Panc1 (cell line): ENCODE data around the gene GAST. TPM values are rescaled to one million over a fixed set of nuclear protein-coding genes. Genes with fewer than 3 reads are reported as not detected.

Experiments
- ATAC-seq: fragments of 200-7000 bp; cut with Tn5 transposase; 2 replicates; pipeline ENCODE4 v1.9.1; 2020; ENCODE audit warnings: mild to moderate bottlenecking, moderate library complexity
- BruUV-seq: library from RNA; stranded (reverse); fragments of 400-500 nt; replicated peaks from 2 replicates; lab custom pipeline; 2021; lab: Mats Ljungman, UMichigan
- CTCF ChIA-PET: fragments of 300-600 bp; sonication (Branson Sonifier 250); formaldehyde crosslinking; loops from one replicate; lab custom pipeline; 2022; ENCODE audit warnings: antibody characterized with exemption; lab: Charles Lee
- POLR2A ChIA-PET: fragments of 300-600 bp; sonication (Branson Sonifier 250); formaldehyde crosslinking; loops from one replicate; lab custom pipeline; 2022; ENCODE audit warnings: antibody characterized with exemption; lab: Charles Lee
- DNase-seq: peaks from one replicate; pipeline ENCODE4 v3.0.0-alpha.2; 2010; ENCODE audit warnings: low read depth, low spot score
- H3K27ac ChIP-seq: 2 replicates; pipeline ENCODE4 v1.5.1; 2011; ENCODE audit warnings: mild to moderate bottlenecking, low read length, inconsistent platforms
- H3K27me3 ChIP-seq: fragments of 200-500 bp; sonication (Bioruptor generic); 2 replicates; pipeline ENCODE4 v1.6.0; 2014; ENCODE audit warnings: low read length, inconsistent platforms; ENCODE audit not compliant: control insufficient read depth, insufficient read depth
- H3K36me3 ChIP-seq: fragments of 200-500 bp; sonication (Bioruptor generic); 2 replicates; pipeline ENCODE4 v1.5.1; 2014; ENCODE audit warnings: inconsistent platforms, mild to moderate bottlenecking, low read length, moderate library complexity; ENCODE audit not compliant: control insufficient read depth, insufficient read depth
- H3K4me1 ChIP-seq: 2 replicates; pipeline ENCODE4 v1.5.1; 2011; ENCODE audit warnings: inconsistent platforms, mild to moderate bottlenecking, low read length, moderate library complexity; ENCODE audit not compliant: control insufficient read depth, insufficient read depth
- H3K4me3 ChIP-seq, 2 experiments: 2 replicates each; pipeline ENCODE4 v1.5.1; 2011 to 2012; ENCODE audit warnings: low read depth in 2 of 2, low read length in 2 of 2, mild to moderate bottlenecking in 2 of 2, inconsistent platforms in 1 of 2, moderate library complexity in 1 of 2
- H3K9me3 ChIP-seq: fragments of 200-500 bp; sonication (Bioruptor generic); 2 replicates; pipeline ENCODE4 v1.5.1; 2014; ENCODE audit warnings: low read depth, mild to moderate bottlenecking, inconsistent platforms, low read length, moderate library complexity; ENCODE audit not compliant: control insufficient read depth, insufficient read depth
- CTCF ChIP-seq: fragments of 450-650 bp; IDR thresholded peaks from 2 replicates; pipeline ENCODE4 v1.5.1; 2017; ENCODE audit warnings: mild to moderate bottlenecking
- POLR2AphosphoS5 ChIP-seq: IDR thresholded peaks from 2 replicates; pipeline ENCODE4 v1.6.1; 2012; ENCODE audit warnings: mild to moderate bottlenecking, low read depth, low read length, moderate library complexity
- REST ChIP-seq, 2 experiments: IDR thresholded peaks; 2 replicates each; pipeline ENCODE4 v1.6.1; 2011 to 2012; ENCODE audit warnings: low read depth in 2 of 2, control low read depth in 1 of 2, low read length in 1 of 2, mild to moderate bottlenecking in 1 of 2, moderate library complexity in 1 of 2; ENCODE audit not compliant: insufficient read depth in 1 of 2
- SIN3A ChIP-seq: IDR thresholded peaks from 2 replicates; pipeline ENCODE4 v1.6.1; 2012; ENCODE audit warnings: low read depth, mild to moderate bottlenecking, low read length, moderate library complexity, borderline replicate concordance; ENCODE audit not compliant: insufficient read depth
- TCF7L2 ChIP-seq: IDR thresholded peaks from 2 replicates; pipeline ENCODE4 v1.6.1; 2011; ENCODE audit warnings: mild to moderate bottlenecking, low read depth, low read length, inconsistent platforms
- in situ Hi-C: cut with HindIII; loops from 2 replicates; pipeline ENCODE4 v1.10.0; 2016; ENCODE audit warnings: low sequenced_read_pairs, low pct_unique_long_range_greater_than_20kb
- intact Hi-C: fragments of 100-400 bp; cut with micrococcal nuclease; formaldehyde crosslinking; loops from one replicate; pipeline ENCODE4 v1.10.0; 2022; ENCODE audit not compliant: unreplicated experiment
- total RNA-seq: library from RNA; stranded (reverse); gene quantifications from one replicate; pipeline ENCODE4 v1.2.1, GENCODE V29; 2021; ENCODE audit not compliant: unreplicated experiment

GAST gene
- total RNA-seq, 1 experiment from 2014 or later, result not detected

GRCh38 chr17:41751288-41751687, 39.2 kb downstream of the GAST start:
- ChIA-PET POLR2A (no interaction called here), CTCF (no interaction called here)

DNA sequence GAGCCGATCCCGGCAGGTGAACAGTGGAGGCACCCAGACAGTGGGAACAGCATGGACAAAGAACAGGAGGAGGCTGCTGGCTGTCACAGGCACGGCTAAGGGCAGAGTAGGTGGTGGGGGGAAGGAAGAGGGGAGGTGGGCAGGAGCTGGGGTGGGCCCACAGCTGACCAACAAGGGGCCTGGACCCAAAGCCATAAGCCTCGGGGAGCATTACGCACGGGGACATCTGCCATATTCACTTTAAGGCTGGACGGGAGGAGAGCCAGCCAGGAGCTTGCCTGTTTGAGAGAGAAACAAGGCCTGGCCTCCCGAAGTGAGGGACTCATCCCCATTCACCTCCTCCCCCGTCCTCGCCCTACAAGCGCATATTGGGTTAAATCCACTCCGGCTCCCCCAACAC, 41.9 kb downstream of the GAST start:
- intact Hi-C loops, result no loop called here
- H3K4me3 ChIP-seq, result no peak overlapping the region
- CTCF ChIA-PET, result no interaction called here
- H3K27me3 ChIP-seq, result no peaks in the 10 kb centered on the region
- POLR2A ChIA-PET, result no interaction called here
- no peaks in the 10 kb centered on the region for H3K4me1 ChIP-seq
- no peak overlapping the region for H3K27ac ChIP-seq
- H3K36me3 ChIP-seq, result peaks cover 3% of the 10 kb centered on the region
- in situ Hi-C loops, result no loop called here
- ATAC-seq (no peak), DNase-seq (no peak)
- BruUV-seq, result no TSS peak
- no peaks in the 10 kb centered on the region for H3K9me3 ChIP-seq
- TF ChIP-seq CTCF, result no peak
- TF ChIP-seq REST (IDR thresholded peaks at IDR 0.05; ENCODE audit: insufficient read depth in 1 of 2, low read depth in 2 of 2, low read length in 1 of 2), result no peak
- no peak for TF ChIP-seq TCF7L2
- TF ChIP-seq POLR2AphosphoS5, result no peak
- TF ChIP-seq SIN3A, result no peak

More at GRCh38 chr17:41751288-41751687, 39.2 kb downstream of the GAST start:
- no peaks in the 10 kb centered on the region for H3K36me3 ChIP-seq
- H3K4me1 ChIP-seq, result no peaks in the 10 kb centered on the region
- H3K27ac ChIP-seq, result no peak overlapping the region
- H3K9me3 ChIP-seq, result no peaks in the 10 kb centered on the region
- H3K4me3 ChIP-seq, result no peak overlapping the region
- intact Hi-C loops, result no loop called here
- H3K27me3 ChIP-seq, result no peaks in the 10 kb centered on the region
- DNase-seq (no peak), ATAC-seq (no peak)
- no peak for TF ChIP-seq TCF7L2
- no peak for TF ChIP-seq CTCF
- no peak for TF ChIP-seq REST (IDR thresholded peaks at IDR 0.05; ENCODE audit: insufficient read depth in 1 of 2, low read depth in 2 of 2, low read length in 1 of 2)
- no peak for TF ChIP-seq SIN3A
- TF ChIP-seq POLR2AphosphoS5, result no peak
- no TSS peak for BruUV-seq
- in situ Hi-C loops, result no loop called here
